MCF 10A (cell line): Measurements from ENCODE around the gene AMMECR1. TPM values are rescaled to one million over a fixed set of nuclear protein-coding genes. Genes with fewer than 3 reads are reported as not detected.

Source experiments
- BruUV-seq: library from RNA; stranded (reverse); fragments of 400-500 nt; replicated peaks from 2 replicates; lab custom pipeline; 2021; lab: Mats Ljungman, UMichigan
- CTCF ChIA-PET: fragments of 300-600 bp; sonication (Branson Sonifier 250); formaldehyde crosslinking; extraction: SDS; loops from one replicate; lab custom pipeline; 2021; ENCODE audit warnings: antibody characterized with exemption, inconsistent platforms; lab: Yijun Ruan, JAX
- POLR2A ChIA-PET: fragments of 300-600, 350-650 bp; sonication (Branson Sonifier 250); formaldehyde crosslinking; extraction: SDS; loops from one replicate; lab custom pipeline; 2020; ENCODE audit warnings: antibody characterized with exemption, inconsistent platforms; lab: Yijun Ruan, JAX
- DNase-seq: peaks from one replicate; pipeline ENCODE4 v3.0.0-alpha.2; 2018; ENCODE audit not compliant: unreplicated experiment
- H3K27ac Mint-ChIP-seq: one replicate; pipeline ENCODE4 v1.8.0; 2022; ENCODE audit warnings: mild to moderate bottlenecking, low read depth, mixed read lengths; ENCODE audit not compliant: unreplicated experiment
- H3K27me3 Mint-ChIP-seq: one replicate; pipeline ENCODE4 v1.8.0; 2022; ENCODE audit warnings: mixed read lengths; ENCODE audit not compliant: insufficient read depth, unreplicated experiment
- H3K36me3 Mint-ChIP-seq: one replicate; pipeline ENCODE4 v1.8.0; 2022; ENCODE audit warnings: mild to moderate bottlenecking, moderate library complexity, mixed read lengths; ENCODE audit not compliant: insufficient read depth, unreplicated experiment
- H3K4me1 Mint-ChIP-seq: one replicate; pipeline ENCODE4 v1.8.0; 2022; ENCODE audit warnings: mixed read lengths; ENCODE audit not compliant: insufficient read depth, unreplicated experiment
- H3K4me3 Mint-ChIP-seq: one replicate; pipeline ENCODE4 v1.8.0; 2022; ENCODE audit warnings: mild to moderate bottlenecking, moderate library complexity, mixed read lengths; ENCODE audit not compliant: unreplicated experiment
- H3K9me3 Mint-ChIP-seq: one replicate; pipeline ENCODE4 v1.8.0; 2022; ENCODE audit warnings: mixed read lengths; ENCODE audit not compliant: unreplicated experiment
- intact Hi-C: fragments of 100-400 bp; cut with micrococcal nuclease; formaldehyde crosslinking; loops from 2 replicates; pipeline ENCODE4 v1.14.1; 2022
- total RNA-seq: library from RNA; stranded (reverse); gene quantifications from 2 replicates; pipeline ENCODE4 v1.2.3, GENCODE V29; 2022
- TF ChIP-seq, protein P1 (sequence below): fragments of 200-600 bp; IDR thresholded peaks from one replicate; pipeline ENCODE4 v1.8.0; 2022; ENCODE audit warnings: antibody characterized with exemption, mild to moderate bottlenecking; ENCODE audit not compliant: unreplicated experiment

The AMMECR1 gene
- total RNA-seq, 1 experiment from 2014 or later = 20.8 TPM

DNA sequence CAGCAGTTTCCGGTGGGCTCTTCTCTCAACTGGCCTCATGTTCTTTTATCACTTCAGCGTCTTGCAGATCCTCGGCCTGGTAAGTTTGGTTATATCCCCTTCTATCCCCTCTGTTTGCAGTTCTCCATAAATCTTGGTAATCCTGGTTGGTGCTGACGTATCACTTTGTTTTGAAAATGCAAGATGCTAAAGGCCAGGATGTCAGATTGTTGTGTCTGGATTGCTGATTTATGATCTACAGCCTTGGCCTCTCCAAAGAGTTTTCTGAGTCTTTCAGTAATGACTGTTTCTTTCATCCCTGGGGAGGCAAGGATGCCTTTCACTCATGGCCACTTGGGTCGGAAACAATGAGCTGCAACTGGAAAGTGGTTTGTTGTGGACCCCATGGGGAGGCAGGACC lies 146.4 kb downstream of the AMMECR1 start:
- CTCF ChIA-PET = interaction anchor here (1.5 kb wide), 1 partner anchor 11 kb away, joined by 5 read pairs; no protein-coding TSS in a partner anchor
- TF ChIP-seq, protein P1, sequence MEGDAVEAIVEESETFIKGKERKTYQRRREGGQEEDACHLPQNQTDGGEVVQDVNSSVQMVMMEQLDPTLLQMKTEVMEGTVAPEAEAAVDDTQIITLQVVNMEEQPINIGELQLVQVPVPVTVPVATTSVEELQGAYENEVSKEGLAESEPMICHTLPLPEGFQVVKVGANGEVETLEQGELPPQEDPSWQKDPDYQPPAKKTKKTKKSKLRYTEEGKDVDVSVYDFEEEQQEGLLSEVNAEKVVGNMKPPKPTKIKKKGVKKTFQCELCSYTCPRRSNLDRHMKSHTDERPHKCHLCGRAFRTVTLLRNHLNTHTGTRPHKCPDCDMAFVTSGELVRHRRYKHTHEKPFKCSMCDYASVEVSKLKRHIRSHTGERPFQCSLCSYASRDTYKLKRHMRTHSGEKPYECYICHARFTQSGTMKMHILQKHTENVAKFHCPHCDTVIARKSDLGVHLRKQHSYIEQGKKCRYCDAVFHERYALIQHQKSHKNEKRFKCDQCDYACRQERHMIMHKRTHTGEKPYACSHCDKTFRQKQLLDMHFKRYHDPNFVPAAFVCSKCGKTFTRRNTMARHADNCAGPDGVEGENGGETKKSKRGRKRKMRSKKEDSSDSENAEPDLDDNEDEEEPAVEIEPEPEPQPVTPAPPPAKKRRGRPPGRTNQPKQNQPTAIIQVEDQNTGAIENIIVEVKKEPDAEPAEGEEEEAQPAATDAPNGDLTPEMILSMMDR = no peak
- intact Hi-C loops = no loop called here

GRCh38 chrX:110170029-110170428 lies 147.9 kb downstream of the AMMECR1 start:
- intact Hi-C loops = no loop called here
- TF ChIP-seq, protein P1 = no peak
- no peak overlapping the region for H3K4me3 Mint-ChIP-seq
- no peak for DNase-seq
- no peak overlapping the region for H3K27ac Mint-ChIP-seq
- peaks cover 31% of the 10 kb centered on the region for H3K4me1 Mint-ChIP-seq
- CTCF ChIA-PET = interaction anchor here (0.7 to 19.7 kb wide), 3 partner anchors 79 to 779 kb away, joined by 3 to 432 read pairs (median 3); no protein-coding TSS in a partner anchor
- H3K27me3 Mint-ChIP-seq = peaks cover 25% of the 10 kb centered on the region
- BruUV-seq = no TSS peak
- peaks cover 25% of the 10 kb centered on the region for H3K36me3 Mint-ChIP-seq
- POLR2A ChIA-PET = no interaction called here
- no peaks in the 10 kb centered on the region for H3K9me3 Mint-ChIP-seq

More for the DNA sequence above, 146.4 kb downstream of the AMMECR1 start:
- no peaks in the 10 kb centered on the region for H3K9me3 Mint-ChIP-seq
- no TSS peak for BruUV-seq
- peaks cover 29% of the 10 kb centered on the region for H3K36me3 Mint-ChIP-seq
- H3K27ac Mint-ChIP-seq = peak overlapping the region; percentile 62
- peaks cover 31% of the 10 kb centered on the region for H3K4me1 Mint-ChIP-seq
- no peak overlapping the region for H3K4me3 Mint-ChIP-seq
- peaks cover 25% of the 10 kb centered on the region for H3K27me3 Mint-ChIP-seq
- DNase-seq = no peak
- POLR2A ChIA-PET = interaction anchor here (0.5 kb wide), 1 partner anchor 177 kb away, joined by 4 read pairs; no protein-coding TSS in a partner anchor

GRCh38 chrX:110168585-110168984 lies 149.3 kb downstream of the AMMECR1 start:
- BruUV-seq = no TSS peak
- Mint-ChIP-seq H3K4me1 (peaks cover 26% of the 10 kb centered on the region), H3K27me3 (peaks cover 24% of the 10 kb centered on the region), H3K9me3 (no peaks in the 10 kb centered on the region), H3K36me3 (peaks cover 22% of the 10 kb centered on the region), H3K4me3 (no peak overlapping the region), H3K27ac (no peak overlapping the region)
- DNase-seq = peak; percentile 72
- intact Hi-C loops = loop anchor here (1.0 kb wide), 1 partner anchor 12 kb away; no protein-coding TSS in a partner anchor
- ChIA-PET CTCF (interaction anchor here (0.6 to 19.7 kb wide), 5 partner anchors 12 to 482 kb away, joined by 3 to 432 read pairs (median 4); no protein-coding TSS in a partner anchor), POLR2A (interaction anchor here (0.6 to 1.3 kb wide), 2 partner anchors 191 to 242 kb away, joined by 3 read pairs; no protein-coding TSS in a partner anchor)
- TF ChIP-seq, protein P1 = no peak

- Mint-ChIP-seq H3K4me3 (no peak overlapping the region), H3K36me3 (peaks cover 16% of the 10 kb centered on the region), H3K27me3 (peaks cover 18% of the 10 kb centered on the region), H3K27ac (no peak overlapping the region), H3K9me3 (no peaks in the 10 kb centered on the region), H3K4me1 (peaks cover 20% of the 10 kb centered on the region)
- peak; percentile 49 for DNase-seq
- BruUV-seq = no TSS peak
- TF ChIP-seq, protein P1 = peak; percentile 54
- intact Hi-C loops = loop anchor here (1.0 kb wide), 1 partner anchor 12 kb away; no protein-coding TSS in a partner anchor
- ChIA-PET CTCF (interaction anchor here (0.6 to 19.7 kb wide), 5 partner anchors 13 to 483 kb away, joined by 3 to 432 read pairs (median 4); no protein-coding TSS in a partner anchor), POLR2A (interaction anchor here (0.6 kb wide), 2 partner anchors 46 to 191 kb away, joined by 3 read pairs; no protein-coding TSS in a partner anchor)
Observed at GRCh38 chrX:110167952-110168451, 149.9 kb downstream of the AMMECR1 start.
